Glomerular visceral epithelial cell (primary cell): ENCODE measurements around the gene TAPBPL.
"Not testable (repeated sequence)": the region's sequence is repeated elsewhere in the genome, so short reads cannot be mapped to it uniquely, and the experiment has no call there.

Experiments
- DNase-seq: peaks from one replicate; pipeline ENCODE4 v3.0.0-alpha.2; 2016; ENCODE audit errors: extremely low spot score

TAPBPL gene, protein sequence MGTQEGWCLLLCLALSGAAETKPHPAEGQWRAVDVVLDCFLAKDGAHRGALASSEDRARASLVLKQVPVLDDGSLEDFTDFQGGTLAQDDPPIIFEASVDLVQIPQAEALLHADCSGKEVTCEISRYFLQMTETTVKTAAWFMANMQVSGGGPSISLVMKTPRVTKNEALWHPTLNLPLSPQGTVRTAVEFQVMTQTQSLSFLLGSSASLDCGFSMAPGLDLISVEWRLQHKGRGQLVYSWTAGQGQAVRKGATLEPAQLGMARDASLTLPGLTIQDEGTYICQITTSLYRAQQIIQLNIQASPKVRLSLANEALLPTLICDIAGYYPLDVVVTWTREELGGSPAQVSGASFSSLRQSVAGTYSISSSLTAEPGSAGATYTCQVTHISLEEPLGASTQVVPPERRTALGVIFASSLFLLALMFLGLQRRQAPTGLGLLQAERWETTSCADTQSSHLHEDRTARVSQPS

DNA sequence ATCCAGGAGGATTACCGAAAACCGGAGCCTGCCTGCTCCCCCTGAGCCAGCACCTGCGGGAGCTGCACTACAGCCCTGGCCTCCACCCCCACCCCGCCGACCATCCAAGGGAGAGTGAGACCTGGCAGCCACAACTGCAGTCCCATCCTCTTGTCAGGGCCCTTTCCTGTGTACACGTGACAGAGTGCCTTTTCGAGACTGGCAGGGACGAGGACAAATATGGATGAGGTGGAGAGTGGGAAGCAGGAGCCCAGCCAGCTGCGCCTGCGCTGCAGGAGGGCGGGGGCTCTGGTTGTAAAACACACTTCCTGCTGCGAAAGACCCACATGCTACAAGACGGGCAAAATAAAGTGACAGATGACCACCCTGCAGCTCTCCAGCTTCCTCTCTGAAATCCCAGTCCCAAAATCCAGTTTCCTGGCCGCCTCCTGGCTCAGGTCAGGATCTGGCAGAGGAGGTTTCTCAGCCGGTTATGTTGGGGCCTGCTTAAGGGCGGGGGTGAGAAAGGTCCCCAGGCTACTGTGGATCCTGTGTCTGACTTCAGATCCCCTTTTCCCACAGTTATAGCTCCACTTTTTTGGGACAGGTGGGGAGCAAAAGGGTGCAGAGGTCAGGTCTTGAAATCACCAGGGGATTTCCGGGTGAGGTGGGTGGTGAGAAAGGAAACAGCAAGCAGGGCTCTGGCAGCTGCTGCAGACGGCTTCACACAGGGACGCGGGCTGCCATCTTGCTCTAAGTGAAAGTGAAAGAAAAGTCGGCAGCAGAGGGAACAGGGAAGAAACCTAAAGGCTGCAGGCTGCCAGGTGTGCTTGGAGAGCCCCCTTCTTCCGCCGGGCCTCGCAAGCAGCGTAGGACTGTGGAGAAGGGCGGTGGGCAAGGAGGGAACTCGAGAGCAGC lies at the start of gene TAPBPL:
Gene TAPBPL (plus strand): TSS at position 695 of the 897 bp plus-strand sequence. CDS start 207 bp downstream, outside the sequence.
- peak; percentile 73 for DNase-seq

DNA sequence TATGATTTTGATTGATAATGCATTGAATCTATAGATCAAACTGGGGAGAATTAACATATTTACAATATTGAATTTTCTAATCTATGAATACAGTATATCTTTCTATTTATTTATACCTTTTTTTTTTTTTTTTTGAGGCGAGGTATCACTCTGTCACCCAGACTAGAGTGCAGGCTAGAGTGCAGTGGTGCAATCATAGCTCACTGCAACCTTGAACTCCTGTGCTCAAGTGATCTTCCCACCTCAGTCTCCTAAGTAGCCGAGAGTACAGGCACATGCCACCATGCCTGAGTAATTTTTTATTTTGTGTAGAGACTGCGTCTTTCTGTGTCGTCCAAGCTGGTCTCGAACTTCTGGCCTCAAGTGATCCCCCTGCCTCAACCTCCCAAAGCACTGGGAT lies 47.5 kb upstream of the TAPBPL start:
- DNase-seq, result no peak

DNA sequence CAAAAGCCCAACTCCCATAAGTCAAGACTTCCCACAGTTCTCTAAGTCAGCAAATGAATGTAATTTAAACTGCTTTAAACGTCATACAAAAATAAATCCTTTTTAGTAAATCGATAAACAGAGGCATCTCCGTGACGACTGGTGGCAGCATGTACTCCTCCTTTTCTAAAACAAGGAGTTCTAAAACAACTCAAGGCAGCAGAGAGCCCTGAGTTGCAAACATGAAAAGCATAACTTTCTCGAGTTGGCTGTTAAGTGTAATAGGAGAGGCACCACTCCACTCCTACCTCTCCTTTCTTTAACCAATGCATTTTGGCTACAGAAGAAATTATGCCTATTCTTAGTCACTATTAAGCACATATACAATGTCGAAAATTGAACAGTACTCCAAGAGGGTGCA lies 45.9 kb upstream of the TAPBPL start:
- DNase-seq, result no peak

DNA sequence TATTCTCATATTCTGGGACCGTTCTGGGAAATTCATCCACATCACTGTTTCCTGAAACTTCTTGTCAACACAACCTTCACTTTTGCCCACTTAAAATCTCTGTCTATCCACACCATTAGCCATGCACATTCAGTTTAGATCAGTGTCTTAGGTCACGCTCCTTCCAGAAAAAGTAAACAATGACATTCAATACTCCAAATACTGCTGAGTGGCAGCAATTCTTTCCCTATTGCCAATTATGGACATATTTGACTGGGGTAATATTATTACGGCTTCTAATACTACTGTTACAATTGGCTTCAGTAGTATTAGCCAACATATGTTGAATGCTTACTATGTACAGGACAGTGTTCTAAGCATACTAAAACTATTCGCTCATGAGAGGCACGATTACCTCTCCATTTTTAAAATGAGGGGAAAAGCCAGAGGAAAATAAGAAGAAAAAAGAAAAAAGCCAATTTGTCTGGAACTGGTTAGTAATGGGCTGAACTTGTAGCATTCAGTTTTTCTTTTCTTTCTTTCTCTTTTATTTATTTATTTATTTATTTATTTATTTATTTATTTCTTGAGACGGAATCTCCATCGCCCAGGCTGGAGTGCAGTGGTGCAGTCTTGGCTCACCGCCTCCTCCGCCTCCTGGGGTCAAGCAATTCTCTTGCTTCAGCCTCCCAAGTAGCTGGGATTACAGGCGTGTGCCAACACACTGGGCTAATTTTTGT lies 44.4 kb upstream of the TAPBPL start:
- DNase-seq, result no peak

DNA sequence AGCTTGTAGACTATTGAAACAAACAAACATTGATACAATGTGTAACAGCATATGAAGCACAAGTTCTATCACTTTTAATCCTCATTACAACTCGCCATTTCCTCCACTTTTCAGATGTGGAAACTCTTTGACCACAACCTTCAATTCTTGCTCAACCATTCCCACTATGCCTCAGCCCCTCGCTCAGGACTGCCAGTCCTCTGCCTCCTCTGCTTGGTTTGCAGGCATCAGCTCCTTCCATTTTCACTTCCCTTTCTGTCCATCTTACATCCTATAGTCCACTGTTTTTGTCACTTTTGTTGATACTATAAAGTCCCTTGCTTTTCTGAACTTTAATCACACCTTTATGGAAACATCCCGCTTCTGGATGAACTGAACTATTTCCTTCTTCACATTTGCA lies 35.2 kb upstream of the TAPBPL start:
- DNase-seq, result no peak

DNA sequence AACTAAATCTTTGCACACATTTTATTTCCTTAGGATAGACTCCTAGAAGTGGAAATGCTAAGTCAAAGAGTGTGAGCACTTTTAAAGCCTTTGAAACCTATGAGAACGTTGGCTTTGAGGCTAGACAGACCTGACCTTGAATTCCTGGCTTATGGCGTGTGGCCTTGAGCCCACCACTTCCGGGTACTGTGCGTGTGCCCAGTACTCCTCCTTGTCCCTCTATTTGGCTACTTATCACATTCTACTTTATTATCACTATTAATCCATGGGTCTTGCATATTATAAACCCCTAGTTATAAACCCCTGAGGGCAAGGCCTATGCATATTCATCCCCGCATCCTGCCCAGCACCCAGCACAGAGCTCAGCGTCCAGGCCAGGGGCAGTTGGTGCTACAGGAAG lies 33.0 kb upstream of the TAPBPL start:
- no peak for DNase-seq

DNA sequence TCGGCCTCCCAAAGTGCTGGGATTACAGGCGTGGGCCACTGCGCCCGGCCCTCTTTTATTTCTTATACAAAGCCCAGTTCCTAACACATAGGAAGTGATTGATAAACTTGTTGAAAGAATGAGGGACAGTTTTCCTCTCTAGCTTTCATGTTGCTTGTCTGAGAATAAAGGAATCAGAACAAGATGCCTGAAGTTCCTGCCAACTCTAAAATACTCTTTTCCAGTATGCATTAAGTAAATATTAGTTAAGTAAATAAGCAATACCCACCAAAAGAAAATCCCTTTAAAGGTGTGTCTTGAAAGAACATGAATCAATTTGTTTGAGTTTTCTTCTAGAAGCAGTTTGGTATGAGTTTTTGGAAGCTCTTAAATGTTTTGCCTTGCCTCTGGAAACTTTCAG lies 31.5 kb upstream of the TAPBPL start:
- DNase-seq, result no peak

DNA sequence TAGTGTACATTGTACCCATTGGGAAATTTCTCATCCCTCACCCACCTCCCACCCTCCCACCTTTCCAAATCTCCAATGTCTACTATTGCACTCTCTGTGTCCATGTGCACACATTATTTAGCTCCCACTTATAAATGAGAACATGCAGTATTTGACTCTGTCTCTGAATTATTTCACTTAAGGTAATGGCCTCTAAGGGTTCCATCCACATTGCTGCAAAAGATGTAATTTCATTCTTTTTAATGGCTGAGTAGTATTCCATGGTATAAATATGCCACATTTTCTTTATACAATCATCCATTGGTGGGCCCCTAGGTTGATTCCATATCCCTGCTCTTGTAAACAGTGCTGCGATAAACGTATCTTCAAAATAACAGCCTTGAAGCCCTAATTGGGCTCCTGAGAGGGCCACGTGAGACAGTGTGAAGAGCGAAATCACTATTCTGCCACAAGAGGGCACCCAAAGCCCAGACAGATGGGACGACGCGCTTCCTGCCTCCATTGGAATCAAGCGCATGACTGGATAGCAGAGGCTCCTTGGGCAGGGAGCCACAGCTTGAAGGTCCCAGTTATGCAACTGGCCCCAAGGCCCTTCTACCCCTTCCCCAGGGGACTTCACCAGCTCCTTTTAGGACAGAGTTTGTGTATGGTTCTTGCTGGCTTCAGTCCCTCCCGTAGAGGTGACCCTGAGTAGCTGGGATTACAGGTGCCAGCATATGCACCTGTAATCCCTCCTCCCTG lies 28.4 kb upstream of the TAPBPL start:
- DNase-seq, result peak; percentile 88

DNA sequence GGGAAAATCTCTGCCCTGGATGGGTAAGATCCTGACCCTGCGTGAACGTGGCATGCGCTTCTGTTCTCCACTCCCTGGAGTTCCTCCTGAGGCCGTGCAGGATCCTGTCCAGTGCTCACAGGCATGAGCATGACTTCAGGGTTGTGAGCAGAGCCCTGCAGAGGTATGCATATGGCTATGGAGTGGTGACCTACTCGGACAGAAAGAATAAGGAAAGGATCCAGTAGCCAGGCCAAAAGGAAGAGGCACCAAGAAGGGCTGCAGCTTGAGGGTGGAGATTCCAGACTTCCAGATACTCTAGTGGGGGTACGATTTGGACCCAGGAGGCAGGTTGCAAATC lies 27.9 kb upstream of the TAPBPL start:
- no peak for DNase-seq

DNA sequence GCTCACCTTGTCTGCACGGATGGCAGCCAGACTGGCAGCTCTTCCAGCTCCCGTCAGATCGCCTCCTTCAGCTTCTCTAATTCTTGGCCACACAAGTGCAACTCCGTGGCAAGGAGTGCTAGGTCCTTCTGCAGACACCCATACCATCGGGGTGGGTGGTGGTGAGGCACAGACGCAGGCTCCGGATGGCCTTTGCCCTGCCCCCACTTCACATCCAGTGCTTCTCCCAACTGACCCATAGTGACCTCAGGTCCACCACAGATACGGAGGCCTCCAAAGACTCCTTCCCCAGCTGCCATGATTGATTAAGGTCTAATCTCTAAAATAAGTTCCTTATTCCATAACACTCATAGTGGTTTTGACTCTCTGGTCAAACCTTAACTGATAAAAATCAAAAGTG lies 27.0 kb upstream of the TAPBPL start:
- no peak for DNase-seq

DNA sequence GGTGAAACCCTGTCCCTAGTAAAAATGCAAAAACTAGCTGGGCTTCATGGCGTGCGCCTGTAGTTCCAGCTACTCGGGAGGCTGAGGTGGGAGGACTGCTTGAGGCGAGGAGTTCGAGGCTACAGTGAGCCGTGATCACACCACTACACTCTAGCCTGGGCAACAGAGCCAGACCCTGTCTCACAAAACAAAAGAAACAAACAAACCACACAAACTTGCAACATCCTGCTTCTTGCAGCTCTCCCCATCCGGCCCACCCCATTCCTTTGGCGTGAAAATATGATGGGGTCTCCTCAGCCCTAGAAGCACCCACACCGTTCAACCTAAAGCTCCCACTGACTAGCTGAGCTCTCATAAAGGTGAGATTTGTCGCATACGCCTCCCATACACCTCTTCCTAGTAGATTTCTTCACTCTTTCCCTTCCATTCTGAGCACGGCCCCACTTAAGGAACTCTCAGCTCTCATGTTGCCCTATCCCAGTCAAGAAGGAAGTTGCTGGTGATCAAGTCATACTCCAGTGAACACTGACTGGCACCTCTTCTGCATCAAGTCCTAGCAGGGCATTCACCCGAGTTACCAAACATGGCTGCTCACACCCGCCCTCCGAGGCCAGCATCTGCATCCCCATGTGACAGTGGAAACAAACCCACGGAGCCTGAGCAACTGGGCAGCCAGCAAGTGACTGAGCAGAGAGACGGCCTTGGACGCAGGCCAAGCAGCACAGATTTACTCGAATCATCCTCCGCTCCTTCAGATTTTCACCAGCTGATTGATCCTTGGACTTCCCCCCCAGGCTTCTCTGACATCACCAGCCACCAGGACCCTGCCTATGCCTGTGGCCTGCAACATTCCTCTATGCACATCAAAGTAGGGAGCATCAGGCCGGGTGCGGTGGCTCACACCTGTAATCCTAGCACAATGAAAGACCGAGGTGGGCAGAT lies 26.0 kb upstream of the TAPBPL start:
- no peak for DNase-seq

DNA sequence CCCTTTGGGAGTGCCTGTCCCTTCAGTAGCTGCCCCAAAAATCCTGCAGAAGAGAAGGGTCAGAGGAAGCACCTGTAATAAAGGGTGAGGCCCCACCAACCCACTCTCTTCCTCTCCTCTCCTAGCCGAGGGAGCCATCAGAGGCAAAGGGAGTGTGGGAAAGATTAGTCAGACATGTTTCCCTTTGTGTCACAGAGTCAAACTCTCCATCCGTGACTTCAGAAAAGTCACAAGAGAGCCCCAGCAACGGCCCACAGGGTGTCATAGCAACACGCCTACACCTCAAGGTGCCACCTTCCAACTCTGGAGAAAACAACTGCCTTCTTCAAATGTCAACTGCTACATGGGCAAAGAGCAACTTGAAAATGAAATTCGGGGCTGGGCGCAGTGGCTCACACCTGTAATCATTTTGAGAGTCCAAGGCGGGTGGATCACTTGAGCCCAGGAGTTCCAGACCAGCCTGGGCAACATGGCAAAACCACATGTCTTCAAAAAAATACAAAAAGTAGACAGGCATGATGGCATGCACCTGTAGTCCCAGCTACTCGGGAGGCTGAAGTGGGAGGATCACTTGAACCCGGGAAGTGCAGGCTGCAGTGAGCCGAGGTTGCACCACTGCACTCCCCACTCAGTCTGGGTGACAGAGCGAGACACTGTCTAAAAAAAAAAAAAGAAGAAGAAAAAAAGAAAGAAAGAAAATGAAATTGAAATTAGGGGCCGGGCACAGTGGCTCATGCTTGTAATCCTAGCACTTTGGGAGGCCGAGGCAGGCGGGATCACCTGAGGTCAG lies 24.8 kb upstream of the TAPBPL start:
- DNase-seq, result peak; percentile 6

DNA sequence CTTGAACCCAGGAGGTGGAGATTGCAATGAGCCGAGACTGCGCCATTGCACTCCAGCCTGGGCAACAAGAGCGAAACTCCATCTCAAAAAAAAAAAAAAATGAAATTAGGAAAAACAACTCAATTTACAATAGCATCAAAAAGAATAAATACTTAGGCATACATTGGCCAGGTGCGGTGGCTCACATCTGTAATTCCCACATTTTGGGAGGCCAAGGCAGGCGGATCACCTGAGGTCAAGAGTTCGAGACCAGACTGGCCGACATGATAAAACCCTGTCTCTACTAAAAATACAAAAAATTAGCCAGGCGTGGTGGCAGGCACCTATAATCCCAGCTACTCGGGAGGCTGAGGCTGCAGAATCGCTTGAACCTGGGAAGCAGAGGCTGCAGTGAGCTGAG lies 24.0 kb upstream of the TAPBPL start:
- not testable (repeated sequence) for DNase-seq

DNA sequence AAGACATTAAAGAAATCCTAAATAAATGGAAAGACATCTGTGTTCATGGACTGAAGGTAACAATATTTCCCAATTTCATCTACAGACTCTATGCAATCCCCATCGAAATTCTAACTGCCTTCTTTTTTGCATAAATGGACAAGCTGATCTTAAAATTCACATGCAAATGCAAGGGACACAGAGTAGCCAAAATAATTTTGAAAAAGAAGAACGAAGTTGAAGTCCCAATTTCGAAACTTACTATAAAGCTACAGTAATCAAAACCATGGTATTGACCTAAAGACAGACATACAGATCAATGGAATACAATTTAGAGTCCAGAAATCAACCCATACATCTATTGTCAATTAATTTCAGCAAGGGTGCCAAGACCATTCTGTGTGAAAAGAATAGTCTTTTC lies 23.5 kb upstream of the TAPBPL start:
- no peak for DNase-seq

DNA sequence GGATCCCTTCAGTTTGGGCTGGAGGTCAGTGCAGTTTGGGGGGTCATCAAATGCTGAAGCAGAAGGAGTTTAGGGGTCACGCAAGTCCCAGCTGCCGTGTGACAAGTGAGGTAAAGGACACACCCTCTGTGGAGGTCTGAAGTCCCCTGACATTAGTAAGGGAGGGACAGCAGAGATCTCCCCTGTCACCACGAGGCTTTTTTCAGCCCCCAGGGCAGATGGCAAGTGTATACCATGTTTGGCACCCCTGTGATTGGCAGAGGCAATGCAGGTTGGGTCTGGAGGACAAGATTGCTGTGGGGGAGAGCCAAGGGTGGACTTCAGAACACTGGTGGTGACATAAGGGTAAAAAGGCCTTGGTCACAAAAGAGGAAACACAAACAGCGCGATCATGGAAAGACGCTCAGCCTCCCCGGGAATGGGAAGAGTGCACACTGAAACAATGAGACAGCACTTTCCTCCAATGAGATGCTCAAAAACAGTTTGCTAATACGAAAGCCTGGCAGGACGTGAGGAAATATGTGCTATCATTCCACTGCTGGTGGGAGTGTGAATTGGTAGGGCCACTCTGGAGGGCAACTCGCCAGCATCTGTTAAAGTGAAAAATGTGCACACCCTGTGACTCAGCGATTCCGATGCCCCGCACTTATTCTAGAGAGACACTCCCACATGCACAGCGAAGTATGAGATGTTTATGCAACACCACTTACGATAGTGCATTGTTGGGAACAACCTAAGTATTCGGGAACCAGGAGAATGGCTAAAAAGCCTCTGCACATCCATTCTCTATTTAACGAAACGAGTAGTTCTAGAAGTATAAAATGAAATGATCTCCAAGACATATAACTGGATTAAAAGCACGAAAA lies 21.5 kb upstream of the TAPBPL start:
- peak; percentile 73 for DNase-seq

DNA sequence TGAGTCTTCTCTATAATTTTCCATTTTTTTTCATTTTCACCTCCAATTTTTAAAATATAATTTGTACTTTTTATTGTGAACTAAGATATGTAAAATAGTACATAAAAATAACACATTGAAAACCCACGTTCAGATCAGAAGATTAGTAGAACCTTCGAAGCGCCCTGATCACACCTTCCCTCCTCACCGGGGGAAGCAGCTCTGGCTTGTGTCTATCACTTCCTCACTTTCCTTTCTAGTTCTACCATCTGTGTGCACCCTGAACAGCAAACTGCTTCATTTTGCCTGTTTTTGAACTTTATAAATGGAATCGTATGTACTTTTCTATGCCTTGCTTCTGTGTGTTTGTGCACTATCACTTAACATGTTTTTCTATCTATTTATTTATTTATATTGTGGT lies 18.9 kb upstream of the TAPBPL start:
- DNase-seq, result no peak

DNA sequence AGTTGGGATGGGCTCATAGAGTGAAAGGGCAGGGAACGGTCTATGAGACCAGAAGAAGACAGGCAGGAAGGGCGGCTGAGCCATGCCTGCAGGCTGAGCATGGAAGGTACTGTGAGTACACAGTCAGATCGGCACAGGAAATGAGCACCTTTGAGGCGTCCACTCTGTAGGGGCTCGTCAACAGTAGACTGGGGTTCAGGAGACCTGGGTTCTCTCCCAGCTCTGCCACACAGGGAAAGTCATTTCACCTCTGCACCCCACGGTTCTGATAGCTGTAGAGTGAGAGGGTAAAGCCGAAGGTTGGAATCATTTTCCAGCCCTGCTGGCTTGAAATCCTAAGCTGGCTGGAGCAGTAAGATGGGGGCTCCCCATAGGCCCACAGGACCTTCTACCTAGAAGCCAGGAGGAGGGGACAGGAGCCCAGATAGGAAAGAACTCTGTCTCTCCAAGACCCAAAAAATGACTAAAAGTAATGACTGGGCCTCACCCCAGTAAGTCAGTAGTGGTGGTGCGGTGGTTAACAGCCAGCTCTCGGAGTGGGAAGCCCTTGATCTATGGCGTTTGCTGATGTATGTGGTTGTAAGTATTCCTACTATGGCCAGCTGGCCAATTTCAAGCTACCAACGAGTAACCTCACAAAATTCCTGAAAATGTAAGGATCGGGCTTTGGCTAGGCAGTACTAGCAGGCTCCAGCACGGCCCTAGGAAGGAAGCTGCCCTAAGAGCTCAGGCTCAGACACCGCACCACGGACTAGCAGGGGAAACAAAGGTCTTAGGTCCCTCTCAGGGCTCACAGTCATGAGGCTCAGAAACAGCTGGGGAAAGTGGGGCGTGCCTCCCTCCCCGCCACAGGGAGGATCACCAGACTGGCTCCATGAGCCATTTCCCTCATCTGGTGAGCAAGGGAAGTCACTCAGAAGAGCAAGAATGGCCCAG lies 17.4 kb upstream of the TAPBPL start:
- DNase-seq, result no peak
